ENCODE measurements around the gene CLRN2. TPM values are rescaled to one million over a fixed set of nuclear protein-coding genes. Genes with fewer than 3 reads are reported as not detected.

The CLRN2 gene
- total RNA-seq, 1 donor from 2014 or later = not detected

GRCh38 chr4:17512973-17513665 lies 1.8 kb upstream of the CLRN2 start:
- TF ChIP-seq, protein P1, sequence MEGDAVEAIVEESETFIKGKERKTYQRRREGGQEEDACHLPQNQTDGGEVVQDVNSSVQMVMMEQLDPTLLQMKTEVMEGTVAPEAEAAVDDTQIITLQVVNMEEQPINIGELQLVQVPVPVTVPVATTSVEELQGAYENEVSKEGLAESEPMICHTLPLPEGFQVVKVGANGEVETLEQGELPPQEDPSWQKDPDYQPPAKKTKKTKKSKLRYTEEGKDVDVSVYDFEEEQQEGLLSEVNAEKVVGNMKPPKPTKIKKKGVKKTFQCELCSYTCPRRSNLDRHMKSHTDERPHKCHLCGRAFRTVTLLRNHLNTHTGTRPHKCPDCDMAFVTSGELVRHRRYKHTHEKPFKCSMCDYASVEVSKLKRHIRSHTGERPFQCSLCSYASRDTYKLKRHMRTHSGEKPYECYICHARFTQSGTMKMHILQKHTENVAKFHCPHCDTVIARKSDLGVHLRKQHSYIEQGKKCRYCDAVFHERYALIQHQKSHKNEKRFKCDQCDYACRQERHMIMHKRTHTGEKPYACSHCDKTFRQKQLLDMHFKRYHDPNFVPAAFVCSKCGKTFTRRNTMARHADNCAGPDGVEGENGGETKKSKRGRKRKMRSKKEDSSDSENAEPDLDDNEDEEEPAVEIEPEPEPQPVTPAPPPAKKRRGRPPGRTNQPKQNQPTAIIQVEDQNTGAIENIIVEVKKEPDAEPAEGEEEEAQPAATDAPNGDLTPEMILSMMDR (IDR thresholded peaks at IDR 0.05) = no peak
- no peaks in the 10 kb centered on the region for H3K9me3 Mint-ChIP-seq (ENCODE audit: low read depth)
- no peak for DNase-seq (ENCODE audit: low spot score)
- peaks cover 19% of the 10 kb centered on the region for H3K27me3 Mint-ChIP-seq (ENCODE audit: low read depth)
- H3K4me3 Mint-ChIP-seq (ENCODE audit: unreplicated experiment) = no peak overlapping the region
- H3K4me1 Mint-ChIP-seq (ENCODE audit: low read depth) = peaks cover 18% of the 10 kb centered on the region
- peaks cover 2% of the 10 kb centered on the region for H3K36me3 Mint-ChIP-seq (ENCODE audit: low read depth)
- no peak overlapping the region for H3K27ac Mint-ChIP-seq (ENCODE audit: unreplicated experiment)

GRCh38 chr4:17515445-17516407 lies 761 bp downstream of the CLRN2 start:
- H3K27me3 Mint-ChIP-seq (ENCODE audit: low read depth) = peaks cover 24% of the 10 kb centered on the region
- no peak overlapping the region for H3K27ac Mint-ChIP-seq (ENCODE audit: unreplicated experiment)
- H3K4me3 Mint-ChIP-seq (ENCODE audit: unreplicated experiment) = no peak overlapping the region
- DNase-seq (ENCODE audit: low spot score) = no peak
- no peaks in the 10 kb centered on the region for H3K36me3 Mint-ChIP-seq (ENCODE audit: low read depth)
- no peaks in the 10 kb centered on the region for H3K9me3 Mint-ChIP-seq (ENCODE audit: low read depth)
- TF ChIP-seq, protein P1 (IDR thresholded peaks at IDR 0.05) = no peak
- peaks cover 14% of the 10 kb centered on the region for H3K4me1 Mint-ChIP-seq (ENCODE audit: low read depth)

DNA sequence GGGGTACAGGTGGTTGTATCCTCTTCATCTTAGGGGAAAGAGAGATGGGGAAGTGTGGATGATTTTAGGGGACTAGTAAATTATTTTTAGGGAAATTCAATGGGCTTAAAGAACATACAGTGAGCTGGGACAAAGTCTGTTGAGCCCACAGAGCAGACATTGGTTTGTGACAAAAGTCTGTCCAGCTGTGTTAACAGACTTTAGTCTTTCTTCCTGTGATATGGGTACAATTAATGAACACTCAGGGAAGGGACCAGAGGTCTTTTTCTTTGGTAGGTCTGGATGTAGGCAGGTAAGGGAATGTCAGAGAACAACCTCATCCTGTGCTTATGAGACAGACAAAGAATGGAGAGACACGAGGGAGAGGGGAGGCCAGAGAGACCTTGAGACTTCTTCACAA lies 2.0 kb downstream of the CLRN2 start:
- Mint-ChIP-seq H3K27ac (ENCODE audit: unreplicated experiment) (no peak overlapping the region), H3K27me3 (ENCODE audit: low read depth) (peaks cover 24% of the 10 kb centered on the region), H3K36me3 (ENCODE audit: low read depth) (no peaks in the 10 kb centered on the region), H3K9me3 (ENCODE audit: low read depth) (no peaks in the 10 kb centered on the region), H3K4me1 (ENCODE audit: low read depth) (peaks cover 5% of the 10 kb centered on the region), H3K4me3 (ENCODE audit: unreplicated experiment) (no peak overlapping the region)
- TF ChIP-seq, protein P1 (IDR thresholded peaks at IDR 0.05) = no peak
- no peak for DNase-seq (ENCODE audit: low spot score)

GRCh38 chr4:17517664-17518063 lies 2.7 kb downstream of the CLRN2 start:
- H3K4me3 Mint-ChIP-seq (ENCODE audit: unreplicated experiment) = no peak overlapping the region
- H3K9me3 Mint-ChIP-seq (ENCODE audit: low read depth) = no peaks in the 10 kb centered on the region
- DNase-seq (ENCODE audit: low spot score) = no peak
- no peaks in the 10 kb centered on the region for H3K36me3 Mint-ChIP-seq (ENCODE audit: low read depth)
- H3K27me3 Mint-ChIP-seq (ENCODE audit: low read depth) = peaks cover 25% of the 10 kb centered on the region
- peaks cover under 1% of the 10 kb centered on the region for H3K4me1 Mint-ChIP-seq (ENCODE audit: low read depth)
- no peak overlapping the region for H3K27ac Mint-ChIP-seq (ENCODE audit: unreplicated experiment)
- TF ChIP-seq, protein P1 (IDR thresholded peaks at IDR 0.05) = no peak

GRCh38 chr4:17521595-17521994 lies 6.6 kb downstream of the CLRN2 start:
- Mint-ChIP-seq H3K4me3 (ENCODE audit: unreplicated experiment) (no peak overlapping the region), H3K36me3 (ENCODE audit: low read depth) (no peaks in the 10 kb centered on the region), H3K4me1 (ENCODE audit: low read depth) (no peaks in the 10 kb centered on the region), H3K9me3 (ENCODE audit: low read depth) (no peaks in the 10 kb centered on the region), H3K27ac (ENCODE audit: unreplicated experiment) (no peak overlapping the region), H3K27me3 (ENCODE audit: low read depth) (peaks cover 24% of the 10 kb centered on the region)
- no peak for DNase-seq (ENCODE audit: low spot score)
- TF ChIP-seq, protein P1 (IDR thresholded peaks at IDR 0.05) = no peak

Data from chondrocyte (in vitro differentiated cells).